Kidney (tissue), 14 donors: Measurements from ENCODE around the gene TNFRSF12A. TPM values are rescaled to one million over a fixed set of nuclear protein-coding genes. Genes with fewer than 3 reads are reported as not detected.

Source experiments
- DNase-seq, 5 donors: peaks; one replicate each; pipeline ENCODE4 v3.0.0-alpha.2; 2013 to 2020
- FAIRE-seq: peaks from 2 replicates; lab custom pipeline; 2012; peaks lifted over from hg19 to GRCh38; lab: Jason Lieb, UNC
- H3K27ac ChIP-seq, 2 donors: one replicate each; pipeline ENCODE4 v1.7.0; 2013; ENCODE audit warnings: low read depth in 2 of 2, low read length in 2 of 2, inconsistent platforms in 1 of 2
- H3K27me3 ChIP-seq: one replicate; pipeline ENCODE4 v1.7.1; 2013; ENCODE audit warnings: low read length, inconsistent platforms; ENCODE audit not compliant: control insufficient read depth, insufficient read depth
- H3K36me3 ChIP-seq, 3 donors: one replicate each; pipeline versions ENCODE4 v1.7.0 to v1.7.1; 2013; ENCODE audit warnings: low read length in 3 of 3, control low read depth in 1 of 3, inconsistent platforms in 1 of 3; ENCODE audit not compliant: insufficient read depth in 3 of 3, control insufficient read depth in 2 of 3
- H3K4me1 ChIP-seq, 3 donors: one replicate each; pipeline versions ENCODE4 v1.7.0 to v1.7.1; 2013; ENCODE audit warnings: low read length in 3 of 3, inconsistent platforms in 1 of 3, low read depth in 1 of 3; ENCODE audit not compliant: control insufficient read depth in 2 of 3, insufficient read depth in 2 of 3
- H3K4me3 ChIP-seq, 3 donors: one replicate each; pipeline versions ENCODE4 v1.7.0 to v1.8.1; 2013; ENCODE audit warnings: low read length in 3 of 3, control low read depth in 1 of 3, inconsistent platforms in 1 of 3
- H3K9ac ChIP-seq, 3 donors: one replicate each; pipeline versions ENCODE4 v1.7.0 to v1.7.1; 2013; ENCODE audit warnings: low read length in 3 of 3, control low read depth in 1 of 3, inconsistent platforms in 1 of 3
- H3K9me3 ChIP-seq, 3 donors: one replicate each; pipeline versions ENCODE4 v1.7.0 to v1.7.1; 2013; ENCODE audit warnings: low read length in 3 of 3, control low read depth in 1 of 3, inconsistent platforms in 1 of 3; ENCODE audit not compliant: control insufficient read depth in 2 of 3, insufficient read depth in 1 of 3
- intact Hi-C: fragments of 100-400 bp; cut with DNase I; formaldehyde crosslinking; loops from one replicate; pipeline ENCODE4 v1.11.1; 2022
- polyA plus RNA-seq: library from polyadenylated mRNA; stranded (reverse); fragments of 350-450 nt; fragmentation: Illumina TruSeq; extraction: RNeasy Lipid Tissue Mini Kit (QIAGEN cat#74804); gene quantifications from one replicate; pipeline ENCODE4 v1.2.3, GENCODE V29; 2014; ENCODE audit warnings: low read depth, low replicate concordance; ENCODE audit not compliant: insufficient read depth
- total RNA-seq: library from RNA; stranded (reverse); fragmentation: NEBNext Ultra II Directional; extraction: Animal tissue kit (Norgen Biotek cat#: 25700); gene quantifications from one replicate; pipeline ENCODE4 v1.2.1, GENCODE V29; 2021
- TF ChIP-seq, protein P1 (sequence below): IDR thresholded peaks from 3 replicates; pipeline ENCODE4 v1.5.1; 2012; ENCODE audit warnings: mild to moderate bottlenecking, moderate library complexity, borderline replicate concordance; ENCODE audit not compliant: insufficient read depth; ENCODE audit errors: extremely low read depth
- donor health status: control.
- donor health status: control.
- donor health status: control.
- donor health status: control.
- donor health status: control.
- donor health status: DM: yes; HTN: yes; CAD: no.
- donor health status: Normal renal cell carcinoma (clear cell type).

TNFRSF12A gene
- total and polyA plus RNA-seq, 2 donors from 2014 or later = 87.3 to 114 TPM

- no peaks in the 10 kb centered on the region for H3K27me3 ChIP-seq
- H3K4me1 ChIP-seq = peaks cover 0 to 11% (median 7%) of the 10 kb centered on the region in 3 donors
- TF ChIP-seq, protein P1, sequence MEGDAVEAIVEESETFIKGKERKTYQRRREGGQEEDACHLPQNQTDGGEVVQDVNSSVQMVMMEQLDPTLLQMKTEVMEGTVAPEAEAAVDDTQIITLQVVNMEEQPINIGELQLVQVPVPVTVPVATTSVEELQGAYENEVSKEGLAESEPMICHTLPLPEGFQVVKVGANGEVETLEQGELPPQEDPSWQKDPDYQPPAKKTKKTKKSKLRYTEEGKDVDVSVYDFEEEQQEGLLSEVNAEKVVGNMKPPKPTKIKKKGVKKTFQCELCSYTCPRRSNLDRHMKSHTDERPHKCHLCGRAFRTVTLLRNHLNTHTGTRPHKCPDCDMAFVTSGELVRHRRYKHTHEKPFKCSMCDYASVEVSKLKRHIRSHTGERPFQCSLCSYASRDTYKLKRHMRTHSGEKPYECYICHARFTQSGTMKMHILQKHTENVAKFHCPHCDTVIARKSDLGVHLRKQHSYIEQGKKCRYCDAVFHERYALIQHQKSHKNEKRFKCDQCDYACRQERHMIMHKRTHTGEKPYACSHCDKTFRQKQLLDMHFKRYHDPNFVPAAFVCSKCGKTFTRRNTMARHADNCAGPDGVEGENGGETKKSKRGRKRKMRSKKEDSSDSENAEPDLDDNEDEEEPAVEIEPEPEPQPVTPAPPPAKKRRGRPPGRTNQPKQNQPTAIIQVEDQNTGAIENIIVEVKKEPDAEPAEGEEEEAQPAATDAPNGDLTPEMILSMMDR = no peak
- no peaks in the 10 kb centered on the region for H3K9me3 ChIP-seq
- intact Hi-C loops = loop anchor here (10.0 kb wide), 1 partner anchor 55 kb away; the partner anchor contains the start of gene ZNF205
- H3K9ac ChIP-seq = peak overlapping the region in 2 of 3 donors; percentile 21 to 83
- no peak for FAIRE-seq
- H3K27ac ChIP-seq = peak overlapping the region; percentile 77 to 84
- no peaks in the 10 kb centered on the region for H3K36me3 ChIP-seq
- DNase-seq = no peak
- H3K4me3 ChIP-seq = peak overlapping the region; percentile 24 to 65 (median 45)
These were observed 39.6 kb downstream of the TNFRSF12A start for GRCh38 chr16:3059723-3060242.

DNA sequence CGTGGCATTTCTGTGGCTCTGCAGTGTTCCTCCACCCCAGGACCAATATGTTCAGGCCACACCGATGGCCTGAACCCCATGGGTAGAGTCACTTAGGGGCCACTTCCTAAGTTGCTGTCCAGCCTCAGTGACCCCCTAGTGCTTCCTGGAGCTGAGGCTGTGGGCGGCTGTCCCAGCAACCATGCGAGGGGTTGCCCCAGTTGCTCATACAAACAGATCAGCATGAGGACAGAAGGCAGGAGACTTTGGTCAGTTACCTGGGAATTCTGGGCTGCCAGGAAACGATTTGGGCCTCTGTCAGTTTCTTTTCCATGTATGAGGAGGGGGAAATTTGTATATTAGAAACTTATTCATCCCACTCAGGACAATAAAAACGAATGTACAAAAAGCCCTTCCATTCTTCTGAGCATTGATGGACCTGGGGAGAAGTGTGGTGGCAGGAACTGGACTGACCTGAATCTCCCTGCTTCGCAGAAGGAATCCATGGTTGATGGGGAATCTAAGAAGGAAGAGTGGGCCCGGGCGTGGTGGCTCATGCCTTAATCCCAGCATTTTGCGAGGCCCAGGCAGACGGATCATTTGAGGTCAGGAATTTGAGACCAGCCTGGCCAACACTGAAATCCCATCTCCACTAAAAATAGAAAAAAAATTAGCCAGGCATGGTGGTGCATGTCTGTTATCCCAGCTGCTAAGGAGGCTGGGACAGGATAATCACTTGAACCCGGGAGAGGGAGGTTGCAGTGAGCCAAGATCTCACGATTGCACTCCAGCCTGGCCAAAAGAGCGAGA, 40.4 kb downstream of the TNFRSF12A start:
- Histone ChIP-seq H3K4me1 (peaks cover 0 to 16% (median 12%) of the 10 kb centered on the region in 3 donors), H3K9ac (peak overlapping the region in 1 of 3 donors; percentile 83)
- intact Hi-C loops = loop anchor here (10.0 kb wide), 1 partner anchor 54 kb away; the partner anchor contains the start of gene ZNF205

GRCh38 chr16:3062553-3062952, 42.4 kb downstream of the TNFRSF12A start:
- Histone ChIP-seq H3K27ac (no peak overlapping the region), H3K4me1 (peaks cover 0 to 25% (median 12%) of the 10 kb centered on the region in 3 donors)

More for the DNA sequence above, 40.4 kb downstream of the TNFRSF12A start:
- peak in 1 of 5 donors; percentile 53 for DNase-seq
- no peaks in the 10 kb centered on the region for H3K36me3 ChIP-seq
- TF ChIP-seq, protein P1 = no peak
- no peak for FAIRE-seq
- H3K27me3 ChIP-seq = no peaks in the 10 kb centered on the region
- H3K9me3 ChIP-seq = no peaks in the 10 kb centered on the region
- H3K4me3 ChIP-seq = no peak overlapping the region
- peak overlapping the region; percentile 77 to 84 for H3K27ac ChIP-seq

More at GRCh38 chr16:3062553-3062952, 42.4 kb downstream of the TNFRSF12A start:
- TF ChIP-seq, protein P1 = no peak
- no peak overlapping the region for H3K9ac ChIP-seq
- H3K9me3 ChIP-seq = no peaks in the 10 kb centered on the region
- H3K36me3 ChIP-seq = no peaks in the 10 kb centered on the region
- intact Hi-C loops = loop anchor here (10.0 kb wide), 1 partner anchor 52 kb away; the partner anchor contains the start of gene ZNF205
- no peak overlapping the region for H3K4me3 ChIP-seq
- no peak for DNase-seq
- no peaks in the 10 kb centered on the region for H3K27me3 ChIP-seq
- FAIRE-seq = no peak
